Regular cardiac myocyte (primary cell): ENCODE data around the gene INTU. TPM values are rescaled to one million over a fixed set of nuclear protein-coding genes. Genes with fewer than 3 reads are reported as not detected.

Experiments used
- total RNA-seq: library from RNA; depleted of rRNA; stranded (reverse); fragments of >200 nt; gene quantifications from 2 replicates; pipeline ENCODE4 v1.2.3, GENCODE V29; 2014

The INTU gene
- 3.1 and 11.8 TPM in 2 replicates for total RNA-seq

GRCh38 chr4:127632420-127633403 lies at the start of gene INTU:
TSS of gene INTU (plus strand) at chr4:127632957. CDS start at chr4:127633035, 78 bp downstream.

GRCh38 chr4:127730142-127730913 lies 97.6 kb downstream of the INTU start, which contains the start of gene SLC25A31:
TSS of gene SLC25A31 (plus strand) at chr4:127730400. CDS start at chr4:127730546, 146 bp downstream.

Other genes with a start within 250 kb of the INTU start
- under 0.01 TPM in 1 of 2 replicates, not detected in the other for gene SLC25A31, start 97.4 kb downstream of the INTU start, total RNA-seq
- gene HSPA4L, start 149.4 kb downstream of the INTU start, total RNA-seq: 15.7 and 21.7 TPM in 2 replicates
- gene PLK4, start 247.9 kb downstream of the INTU start, total RNA-seq: 2.5 and 19.6 TPM in 2 replicates